Measurements from ENCODE around the gene HMGN1.
"Not testable (repeated sequence)": the region's sequence is repeated elsewhere in the genome, so short reads cannot be mapped to it uniquely, and the experiment has no call there.

Gene HMGN1, protein sequence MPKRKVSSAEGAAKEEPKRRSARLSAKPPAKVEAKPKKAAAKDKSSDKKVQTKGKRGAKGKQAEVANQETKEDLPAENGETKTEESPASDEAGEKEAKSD

DNA sequence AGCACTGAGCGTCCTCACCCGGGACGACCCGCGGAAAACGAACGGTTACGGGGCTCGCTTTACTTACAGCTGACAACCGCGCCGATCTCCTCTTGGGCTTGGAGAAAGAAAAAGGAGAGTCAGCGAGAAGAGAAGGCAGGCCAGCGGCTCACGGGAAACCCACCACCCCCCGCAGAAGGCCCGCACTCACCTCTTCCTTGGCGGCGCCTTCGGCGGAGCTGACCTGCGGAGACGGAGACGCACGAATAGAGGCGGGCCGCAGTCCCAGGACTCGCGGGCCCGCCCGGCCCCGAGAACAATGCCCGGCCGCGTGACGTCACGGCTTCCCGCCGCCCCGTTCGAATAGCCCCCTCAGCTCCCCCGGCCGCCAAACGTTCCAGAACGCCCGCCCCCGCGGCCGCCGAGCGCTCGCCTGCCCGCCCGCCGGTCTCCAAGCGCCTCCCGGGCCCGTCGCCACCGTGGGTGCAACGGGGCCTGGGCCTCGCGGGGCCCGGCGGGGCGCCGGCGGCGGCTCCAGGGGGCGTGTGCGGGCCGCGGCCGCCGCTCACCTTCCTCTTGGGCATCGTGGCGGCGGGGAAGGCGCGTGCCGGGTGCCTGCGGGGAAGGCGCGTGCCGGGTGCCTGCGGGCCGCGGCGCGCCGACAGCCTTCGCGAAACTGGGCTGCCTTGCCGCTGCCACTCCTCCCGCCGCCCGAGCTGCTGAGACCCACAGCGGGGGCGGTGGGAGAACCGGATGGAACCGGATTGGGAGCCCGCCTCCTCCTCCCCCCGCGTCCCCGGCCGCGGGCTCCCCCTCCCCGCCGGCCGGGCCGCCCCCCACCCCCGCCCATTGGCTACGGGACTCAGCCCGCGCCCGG, at the start of gene HMGN1:
Gene HMGN1, minus strand, starts transcription at position 734 of the 856 bp plus-strand sequence. Its CDS starts 171 bp downstream, at position 563.
- DNase-seq (ENCODE audit: low read depth in 2 of 2) = peak; percentile 71

DNA sequence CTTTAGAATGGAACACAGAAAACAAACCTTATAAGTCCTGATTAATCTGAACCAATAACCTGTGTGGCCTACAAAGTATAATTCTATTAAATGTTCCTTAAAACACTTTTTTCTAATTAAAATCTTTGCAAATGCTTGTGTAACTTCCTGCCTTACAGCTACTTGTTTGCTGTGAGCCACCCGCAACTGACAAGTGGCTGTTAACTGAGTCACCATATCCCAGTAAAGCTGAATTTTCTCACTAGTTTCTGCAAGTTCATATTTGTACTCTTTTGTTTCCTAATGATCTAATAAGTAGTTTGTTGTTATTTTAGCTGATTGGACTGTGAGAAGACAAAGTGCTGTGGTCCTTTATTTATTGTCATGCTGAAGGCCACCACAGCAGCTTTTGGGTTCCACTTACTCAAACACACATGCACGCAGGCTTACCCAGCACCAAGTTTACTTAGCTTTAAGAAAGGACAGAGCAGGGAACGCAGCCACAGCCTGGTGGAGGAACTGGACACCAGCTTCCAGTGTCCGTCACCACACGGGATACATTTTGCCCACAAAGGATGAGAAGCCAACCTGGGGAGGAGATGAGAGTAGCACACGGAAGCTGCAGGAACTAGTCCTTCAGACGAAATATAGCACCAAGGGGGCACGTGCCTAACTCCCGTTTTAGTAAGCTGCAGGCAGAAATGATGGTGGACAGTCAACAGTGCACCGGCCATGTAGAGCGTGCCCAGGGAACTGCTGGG, 48.9 kb upstream of the HMGN1 start:
- DNase-seq (ENCODE audit: low read depth in 2 of 2) = no peak

DNA sequence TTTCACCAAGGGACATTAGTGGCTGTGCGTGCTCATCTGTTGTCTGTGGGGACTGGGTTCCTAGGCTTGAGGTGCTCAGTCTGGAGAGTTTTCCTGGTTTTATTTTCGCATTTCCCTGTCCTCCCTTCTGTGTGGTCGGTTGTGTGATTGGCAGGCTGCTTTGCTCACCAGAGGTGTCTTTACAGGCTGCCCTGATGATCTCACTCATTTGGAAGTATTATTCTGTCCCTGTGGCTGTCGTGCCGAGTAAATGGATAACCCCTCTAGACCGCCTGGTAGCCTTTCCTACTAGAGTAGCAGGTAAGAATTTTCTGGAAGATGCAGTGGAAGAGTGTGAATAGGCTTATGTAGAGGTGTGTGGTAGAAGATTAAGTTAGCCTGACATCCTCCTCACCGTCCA, 44.1 kb upstream of the HMGN1 start:
- DNase-seq (ENCODE audit: low read depth in 2 of 2) = no peak

DNA sequence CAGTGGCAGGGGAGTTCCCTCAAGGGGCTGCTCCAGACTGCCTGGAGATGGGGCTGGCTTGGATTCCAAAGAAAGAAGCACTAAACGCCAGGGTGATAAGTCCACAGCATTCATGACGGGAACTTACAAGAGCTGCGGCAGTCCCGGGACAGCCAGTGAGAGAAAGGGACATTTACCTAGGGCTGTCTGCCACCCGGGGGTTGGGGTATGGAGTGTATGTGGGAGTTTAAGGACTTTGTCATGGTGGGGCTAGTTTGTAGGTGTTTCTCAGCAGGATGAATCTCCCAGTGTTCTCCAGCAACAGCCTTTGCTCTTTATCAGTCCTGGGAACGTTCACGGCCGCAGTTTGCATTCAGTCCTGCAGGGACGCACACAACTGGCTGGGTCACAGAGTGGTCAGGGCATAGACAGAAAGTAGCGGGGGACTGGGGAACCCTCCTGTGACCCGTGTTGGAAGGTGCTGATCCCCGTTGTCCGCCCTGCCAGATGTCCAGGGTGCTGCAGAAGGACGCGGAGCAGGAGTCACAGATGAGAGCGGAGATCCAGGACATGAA, 41.4 kb upstream of the HMGN1 start:
- no peak for DNase-seq (ENCODE audit: low read depth in 2 of 2)

DNA sequence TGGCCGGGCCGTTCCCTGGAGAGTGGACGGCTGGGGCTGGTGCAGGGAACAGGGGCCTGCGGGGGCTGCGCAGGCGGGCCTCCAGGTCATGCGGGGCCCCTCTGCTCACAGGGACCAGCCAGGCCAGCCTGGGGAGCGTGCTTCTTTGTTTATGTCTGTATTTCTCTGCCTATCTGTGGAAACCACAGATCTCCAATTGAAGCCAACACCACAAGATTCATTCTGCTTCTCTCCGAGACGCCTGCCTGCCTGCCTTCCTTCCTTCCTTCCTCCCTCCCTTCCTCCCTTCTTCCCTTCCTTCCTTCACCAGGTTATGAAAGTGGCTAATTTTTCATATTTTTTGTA, 39.9 kb upstream of the HMGN1 start:
- no peak for DNase-seq (ENCODE audit: low read depth in 2 of 2)

DNA sequence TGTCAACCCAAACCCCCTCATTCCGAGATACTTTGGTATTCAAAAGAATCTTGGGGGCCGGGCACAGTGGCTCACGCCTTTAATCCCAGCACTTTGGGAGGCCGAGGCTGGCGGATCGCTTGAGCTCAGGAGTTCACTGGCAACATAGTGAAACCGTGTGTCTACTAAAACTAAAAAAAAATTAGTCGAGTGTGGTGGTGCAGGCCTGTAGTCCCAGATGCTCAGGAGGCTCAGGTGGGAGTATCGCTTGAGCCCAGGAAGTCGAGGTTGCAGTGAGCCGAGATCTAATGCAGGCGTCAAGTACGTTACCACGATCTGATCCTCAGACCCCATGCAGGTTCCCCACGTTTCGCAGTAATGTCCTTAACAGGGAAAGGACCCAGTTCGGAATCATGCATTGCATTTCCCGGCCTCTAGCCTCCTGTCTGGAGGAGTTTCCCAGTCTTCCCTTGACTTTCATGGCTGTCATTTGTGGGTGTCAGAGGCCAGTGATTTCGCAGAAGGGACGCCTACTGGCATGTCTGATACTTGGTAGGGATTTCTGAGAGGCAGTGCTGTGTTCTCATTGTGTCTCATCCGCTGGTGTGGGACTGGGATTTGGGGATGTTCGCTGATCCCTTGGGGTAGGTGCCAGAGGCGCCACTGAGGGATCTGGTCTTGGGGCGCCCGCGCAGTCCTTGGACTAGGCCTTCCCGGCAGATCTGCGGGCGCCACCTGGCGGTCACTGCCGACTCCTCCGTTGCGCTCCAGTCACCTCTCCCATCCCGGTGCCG, 39.3 kb upstream of the HMGN1 start:
- DNase-seq (ENCODE audit: low read depth in 2 of 2) = peak; percentile 72 to 88

DNA sequence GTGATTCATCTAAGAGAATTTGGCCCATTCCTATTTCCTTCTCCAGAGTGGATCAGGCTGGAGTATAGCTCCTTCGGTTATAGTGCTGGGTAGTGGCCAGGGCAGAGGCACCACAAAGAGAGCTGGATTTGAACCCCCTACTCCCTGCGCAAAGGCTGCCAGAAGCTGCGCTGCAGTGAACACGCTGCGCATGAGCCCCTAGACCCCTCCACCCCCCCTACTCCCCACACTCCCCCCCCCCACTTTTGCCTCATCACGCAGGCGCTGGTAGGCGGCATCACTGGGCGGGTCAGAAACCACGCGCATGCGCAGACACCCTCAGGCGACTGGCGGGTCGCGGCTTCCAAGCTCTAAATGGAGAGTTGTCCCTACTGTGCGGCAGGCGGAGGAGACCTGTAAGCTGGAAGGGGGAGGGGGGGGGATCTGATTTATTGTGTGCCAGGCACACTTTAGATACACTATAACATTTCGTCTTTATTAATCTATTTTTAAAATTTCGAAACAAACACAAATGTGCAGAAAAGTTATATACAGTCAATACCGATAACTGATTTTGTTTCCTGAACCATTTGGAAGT, 38.7 kb upstream of the HMGN1 start:
- peak; percentile 80 to 81 for DNase-seq (ENCODE audit: low read depth in 2 of 2)

DNA sequence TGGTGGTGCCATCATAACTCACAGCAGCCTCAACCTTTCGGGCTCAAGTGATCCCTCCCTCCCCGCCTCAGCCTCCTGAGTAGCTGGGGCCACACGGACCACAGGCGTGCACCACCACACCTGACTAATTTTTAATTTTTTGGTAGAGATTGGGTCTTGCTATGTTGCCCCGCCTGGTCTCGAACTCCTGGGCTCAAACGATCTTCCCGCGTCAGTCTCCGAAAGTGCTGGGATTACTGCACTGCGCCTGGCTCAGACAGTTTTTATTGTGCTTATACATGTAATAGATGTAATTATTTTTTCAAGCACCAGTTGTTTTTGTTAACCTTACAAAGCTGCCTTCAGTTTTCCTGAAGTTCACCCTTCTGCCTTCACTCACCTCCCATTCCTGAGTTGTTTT, 38.0 kb upstream of the HMGN1 start:
- DNase-seq (ENCODE audit: low read depth in 2 of 2) = no peak

DNA sequence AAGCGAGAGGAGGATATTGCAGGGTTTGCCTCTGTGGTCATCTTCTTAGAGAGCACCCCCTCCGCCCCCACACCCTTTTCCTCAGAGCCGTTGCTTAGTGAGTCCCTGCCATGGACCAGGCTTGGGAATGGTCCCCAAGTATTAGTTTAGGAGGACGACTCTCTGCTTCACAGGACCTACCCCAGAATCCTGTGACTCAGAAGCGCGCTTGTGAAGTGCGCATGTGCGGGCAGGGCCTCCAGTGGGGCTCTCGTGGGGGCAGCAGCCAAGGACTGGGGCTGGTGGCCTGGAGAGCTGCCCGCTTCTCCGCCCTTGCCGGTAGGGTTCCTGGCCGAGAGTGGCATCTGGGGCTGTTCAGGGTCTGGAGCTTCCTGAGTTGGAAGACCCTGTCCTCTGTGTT, 37.3 kb upstream of the HMGN1 start:
- no peak for DNase-seq (ENCODE audit: low read depth in 2 of 2)

DNA sequence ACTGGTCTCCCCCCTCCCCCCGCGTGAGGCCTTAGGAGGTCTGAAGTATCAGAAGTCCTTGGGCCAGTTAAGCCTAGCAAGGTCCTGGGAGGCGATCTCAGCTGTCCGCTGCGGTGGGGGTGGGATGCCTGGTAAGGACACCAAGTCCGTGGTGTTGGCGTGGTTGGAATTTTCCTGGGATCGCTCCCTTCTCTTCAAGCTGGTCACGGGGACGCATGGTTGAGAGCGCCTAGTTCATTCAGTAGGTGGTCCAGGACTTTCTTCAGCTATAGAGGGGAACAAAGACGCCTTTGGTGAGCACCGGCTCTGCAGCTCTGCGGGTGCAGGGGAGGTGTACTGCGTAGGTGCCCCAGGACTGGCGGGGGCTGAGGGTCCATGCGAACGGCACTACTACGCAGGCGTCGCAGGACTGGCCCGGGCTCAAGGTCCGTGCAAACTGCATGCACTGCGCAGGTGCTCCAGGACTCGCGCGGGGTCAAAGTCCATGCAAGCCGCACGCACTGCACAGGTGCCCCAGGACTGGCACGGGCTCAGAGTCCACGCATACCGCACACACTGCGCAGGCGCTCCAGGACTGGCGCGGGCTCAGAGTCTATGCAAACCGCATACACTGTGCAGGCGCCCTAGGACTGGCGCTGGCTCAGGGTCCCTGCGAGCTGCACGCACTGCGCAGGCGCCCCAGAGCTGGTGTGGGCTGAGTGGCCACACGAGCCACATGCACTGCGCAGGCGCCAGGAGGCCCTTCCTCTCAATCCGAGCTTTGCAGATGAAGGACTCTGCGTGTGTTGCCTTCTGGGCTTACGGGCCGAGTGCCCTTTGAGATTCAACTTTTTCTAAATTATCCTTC, 36.6 kb upstream of the HMGN1 start:
- peak; percentile 14 to 29 for DNase-seq (ENCODE audit: low read depth in 2 of 2)

DNA sequence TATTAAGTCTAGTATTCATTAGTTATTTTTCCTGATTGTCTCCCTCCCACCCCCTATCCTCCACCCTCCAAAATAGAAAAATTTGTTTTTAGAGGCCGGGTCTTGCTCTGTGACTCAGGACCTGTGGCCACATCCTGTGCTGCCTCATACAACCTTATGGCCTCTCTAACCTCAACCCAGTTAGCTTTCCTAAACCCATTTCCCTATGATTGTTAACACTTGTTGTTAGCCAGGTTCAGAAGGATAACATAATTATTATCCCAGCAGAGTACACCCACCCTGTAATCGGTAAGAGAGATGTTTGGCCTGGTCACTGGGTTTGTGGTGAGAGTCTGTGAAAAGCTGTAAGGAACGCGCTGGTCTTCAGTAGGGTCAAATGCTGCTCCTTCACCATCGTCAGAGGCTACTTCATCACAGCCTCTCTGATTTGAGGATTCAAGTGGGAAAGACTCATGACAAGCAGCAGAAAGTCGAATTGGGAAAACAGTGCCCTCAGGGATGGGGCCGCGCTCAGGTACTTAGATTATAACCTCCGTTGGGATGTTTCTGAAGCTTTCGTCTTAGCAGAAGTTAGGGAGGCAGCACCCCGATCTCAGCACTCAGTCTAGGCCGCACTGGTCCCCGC, 35.9 kb upstream of the HMGN1 start:
- DNase-seq (ENCODE audit: low read depth in 2 of 2) = no peak

DNA sequence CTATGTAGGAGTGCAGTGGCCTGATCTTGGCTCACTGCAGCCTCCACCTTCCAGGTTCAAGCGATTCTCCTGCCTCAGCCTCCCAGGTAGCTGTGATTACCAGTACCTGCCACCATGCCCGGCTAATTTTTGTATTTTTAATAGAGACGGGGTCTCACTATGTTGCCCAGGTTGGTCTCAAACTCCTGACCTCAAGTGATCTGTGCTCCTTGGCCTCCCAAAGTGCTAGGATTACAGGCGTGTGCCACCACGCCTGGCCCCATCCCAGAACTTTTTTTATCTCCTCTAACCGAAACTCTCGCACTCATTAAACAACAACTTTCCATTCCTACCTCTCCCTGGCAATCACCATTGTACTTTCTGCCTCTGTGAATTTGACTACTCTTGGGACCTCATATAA, 33.2 kb upstream of the HMGN1 start:
- DNase-seq (ENCODE audit: low read depth in 2 of 2) = not testable (repeated sequence)

DNA sequence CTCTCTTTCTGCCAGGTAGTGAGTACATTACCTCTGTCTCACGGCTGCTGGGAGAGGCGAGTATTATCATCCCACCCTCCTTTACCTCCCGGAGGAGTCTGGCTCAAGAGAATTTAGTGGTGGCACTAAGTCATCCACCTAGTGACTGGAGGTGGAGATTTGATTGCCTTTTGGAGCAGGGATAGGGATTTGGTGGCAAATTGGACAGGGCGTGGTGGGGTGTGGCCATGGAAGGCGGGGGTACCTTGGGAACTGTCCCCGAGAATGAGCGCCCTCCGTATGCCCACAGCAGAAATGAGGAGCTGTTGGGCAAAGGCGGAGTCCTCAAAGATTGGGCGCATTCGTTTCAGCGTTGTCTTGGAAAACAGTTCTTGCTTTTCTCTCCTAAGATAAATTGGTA, 32.1 kb upstream of the HMGN1 start:
- no peak for DNase-seq (ENCODE audit: low read depth in 2 of 2)

DNA sequence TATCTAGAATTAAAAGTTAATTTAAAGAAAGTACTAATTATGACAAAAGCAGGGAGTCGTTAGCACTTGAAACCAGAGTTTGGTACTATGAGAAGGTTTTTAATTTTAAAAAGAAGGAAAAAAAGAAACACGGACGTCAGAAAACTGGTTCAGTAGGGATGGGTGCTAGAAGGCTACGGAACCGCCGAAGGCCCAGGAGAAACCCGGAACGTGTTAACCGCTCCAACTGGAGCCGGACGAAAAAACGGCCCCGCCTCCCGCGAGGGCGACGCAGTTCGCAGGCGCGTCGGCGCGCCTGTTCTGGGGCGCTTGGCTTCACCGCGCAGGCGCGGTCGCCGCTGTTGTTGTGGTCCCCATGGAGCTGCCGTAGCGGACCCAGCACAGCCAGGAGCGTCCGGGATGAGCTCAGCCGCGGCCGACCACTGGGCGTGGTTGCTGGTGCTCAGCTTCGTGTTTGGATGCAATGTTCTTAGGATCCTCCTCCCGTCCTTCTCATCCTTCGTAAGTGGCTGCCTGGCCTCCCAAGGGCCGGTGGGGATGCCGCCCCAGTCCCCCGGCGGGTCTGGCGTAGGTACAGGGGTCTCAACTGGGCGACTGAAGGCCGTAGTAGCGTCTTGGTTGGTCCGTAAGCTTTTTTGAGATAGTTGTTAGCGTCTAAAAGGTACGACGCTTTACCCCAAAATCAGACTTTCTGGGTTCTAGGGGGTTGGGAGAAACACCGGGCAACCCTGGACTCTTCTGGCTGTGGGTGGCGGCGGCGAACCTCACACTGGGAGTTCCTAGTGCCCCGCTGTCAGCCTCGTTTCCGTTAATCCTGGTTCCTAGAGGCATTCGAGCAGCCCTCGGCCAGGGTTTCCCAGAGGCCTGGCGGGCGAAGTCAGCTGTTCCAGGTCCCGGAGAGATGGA, 31.4 kb upstream of the HMGN1 start:
- peak; percentile 72 to 75 for DNase-seq (ENCODE audit: low read depth in 2 of 2)

DNA sequence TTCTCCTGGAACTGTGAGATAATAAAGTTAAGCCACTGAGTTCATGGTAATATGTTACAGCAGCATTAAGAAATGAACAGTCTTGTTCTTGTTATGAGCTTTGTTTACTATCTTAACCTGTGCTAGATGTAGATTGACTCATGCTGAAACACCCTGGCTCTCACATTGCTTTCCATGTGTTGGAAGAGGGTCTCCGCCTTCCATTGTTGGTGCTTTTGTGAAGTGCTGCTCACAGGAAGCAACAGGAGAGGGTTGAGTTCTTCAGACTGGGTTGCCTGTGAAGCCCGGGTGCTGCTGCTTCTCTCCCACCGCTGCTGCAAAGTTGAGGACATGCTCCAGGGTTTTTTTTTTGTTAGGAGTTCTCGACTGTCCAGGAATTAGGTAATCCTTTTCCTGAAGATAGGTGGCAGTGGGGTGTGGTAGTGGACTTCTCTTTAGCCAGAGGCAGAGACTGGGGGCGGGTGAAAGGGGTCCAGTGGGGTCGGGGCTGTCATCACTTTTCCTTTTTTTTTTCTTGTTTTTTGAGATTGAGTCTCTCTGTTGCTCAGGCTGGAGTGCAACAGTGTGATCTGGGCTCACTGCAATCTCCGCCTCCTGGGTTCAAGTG, 28.7 kb upstream of the HMGN1 start:
- DNase-seq (ENCODE audit: low read depth in 2 of 2) = no peak

DNA sequence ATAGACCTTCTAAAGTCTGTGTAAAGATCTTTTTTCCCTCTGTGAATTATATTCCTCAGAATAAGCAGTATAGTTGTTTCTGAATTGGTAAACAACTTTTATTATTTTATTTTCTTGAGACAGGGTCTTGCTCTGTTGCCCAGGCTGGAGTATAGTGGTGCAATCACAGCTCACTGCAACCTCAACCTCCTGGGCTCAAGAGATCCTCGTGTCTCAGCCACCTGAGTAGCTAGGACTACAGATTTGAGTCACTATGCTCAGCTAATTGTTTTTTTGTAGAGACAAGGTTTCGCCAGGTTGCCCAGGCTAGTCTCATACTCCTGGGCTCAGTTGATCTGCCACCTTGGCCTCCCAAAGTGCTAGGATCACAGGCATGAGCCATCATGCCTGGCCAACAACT, 26.6 kb upstream of the HMGN1 start:
- DNase-seq (ENCODE audit: low read depth in 2 of 2) = no peak

DNA sequence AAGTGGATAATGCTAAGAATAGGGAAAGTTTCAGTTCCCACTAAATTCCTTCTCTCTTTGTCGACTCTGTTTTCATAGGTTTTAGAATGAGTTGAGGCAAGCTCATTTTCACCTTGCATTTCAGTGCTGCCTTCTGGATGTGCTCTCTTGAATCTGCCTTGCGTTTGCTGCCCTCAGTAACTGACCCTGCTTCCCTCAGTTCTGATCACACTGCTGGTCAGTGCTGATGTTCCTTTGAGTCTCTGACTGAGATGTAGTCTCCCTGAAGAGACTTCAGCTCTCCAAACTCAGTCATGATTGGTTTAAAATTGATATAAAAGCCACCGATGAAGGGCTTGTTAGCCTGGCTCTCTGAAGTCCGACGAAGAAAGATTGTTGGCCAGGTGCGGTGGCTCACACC, 25.2 kb upstream of the HMGN1 start:
- no peak for DNase-seq (ENCODE audit: low read depth in 2 of 2)

DNA sequence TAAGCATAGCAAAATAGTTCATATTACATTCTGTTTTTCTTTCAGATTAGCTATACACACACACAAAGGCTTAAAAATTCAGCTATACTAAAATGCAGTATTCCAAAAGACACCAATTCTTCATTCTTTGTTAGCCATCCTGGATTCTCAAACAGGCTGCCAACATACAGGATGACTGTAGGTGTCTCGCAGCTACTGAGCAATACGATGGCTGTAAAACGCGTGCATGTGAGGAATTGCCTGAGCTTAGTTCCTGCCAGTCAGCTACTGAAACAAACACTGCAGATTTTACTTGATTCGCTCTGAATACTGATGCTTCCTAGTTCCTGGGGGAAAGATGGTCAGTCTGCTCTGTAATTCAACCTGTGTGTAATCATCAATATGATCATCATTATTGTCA, 24.7 kb upstream of the HMGN1 start:
- no peak for DNase-seq (ENCODE audit: low read depth in 2 of 2)

DNA sequence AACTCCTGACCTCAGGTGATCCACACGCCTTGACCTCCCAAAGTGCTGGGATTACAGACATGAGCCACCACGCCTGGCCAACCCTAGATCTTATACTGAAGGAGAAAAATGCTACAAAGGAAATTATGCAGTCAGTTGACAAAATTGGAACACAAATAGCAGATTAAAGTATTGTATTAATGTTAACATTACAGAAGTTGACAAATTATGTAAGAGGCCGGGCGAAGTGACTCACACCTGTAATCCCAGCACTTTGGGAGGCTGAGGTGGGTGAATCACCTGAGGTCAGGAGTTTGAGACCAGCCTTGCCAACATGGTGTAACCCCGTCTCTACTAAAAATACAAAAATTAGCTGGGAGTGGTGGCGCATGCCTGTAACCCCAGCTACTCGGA, 21.0 kb upstream of the HMGN1 start:
- not testable (repeated sequence) for DNase-seq (ENCODE audit: low read depth in 2 of 2)
